ENCODE data around the gene INAFM2.

- TF ChIP-seq CTCF (IDR thresholded peaks at IDR 0.05; ENCODE audit: low read depth, low read length, missing input control) (no peak), ATF3 (IDR thresholded peaks at IDR 0.05) (no peak), REST (IDR thresholded peaks at IDR 0.05) (no peak), TAF1 (conservative IDR thresholded peaks at IDR 0.05) (no peak), JUND (IDR thresholded peaks at IDR 0.05) (no peak), RAD21 (IDR thresholded peaks at IDR 0.05) (no peak), YY1 (IDR thresholded peaks at IDR 0.05) (no peak), MAX (IDR thresholded peaks at IDR 0.05) (no peak), HNF4G (IDR thresholded peaks at IDR 0.05) (no peak), EGR1 (IDR thresholded peaks at IDR 0.05; ENCODE audit: low read depth in 2 of 2) (no peak), FOXA1 (IDR thresholded peaks at IDR 0.05) (no peak), SP1 (IDR thresholded peaks at IDR 0.05) (no peak), ZBTB33 (IDR thresholded peaks at IDR 0.05) (no peak), GABPA (IDR thresholded peaks at IDR 0.05 in 1 of 2, conservative IDR thresholded peaks at IDR 0.05 in 1 of 2) (no peak)
These were observed 47.5 kb upstream of the INAFM2 start for GRCh38 chr15:40275954-40276353.

All from liver (tissue), 3 donors.